Activated CD8-positive, alpha-beta memory T cell treated with anti-CD3 and anti-CD28 coated beads, Interleukin-2, amount 50 U/mL, for 24 hours (primary cell): ENCODE results near the gene P2RY1.

Experiments
- DNase-seq: peaks from one replicate; pipeline ENCODE4 v3.0.0-alpha.2; 2020; ENCODE audit errors: extremely low read depth

The P2RY1 gene, protein sequence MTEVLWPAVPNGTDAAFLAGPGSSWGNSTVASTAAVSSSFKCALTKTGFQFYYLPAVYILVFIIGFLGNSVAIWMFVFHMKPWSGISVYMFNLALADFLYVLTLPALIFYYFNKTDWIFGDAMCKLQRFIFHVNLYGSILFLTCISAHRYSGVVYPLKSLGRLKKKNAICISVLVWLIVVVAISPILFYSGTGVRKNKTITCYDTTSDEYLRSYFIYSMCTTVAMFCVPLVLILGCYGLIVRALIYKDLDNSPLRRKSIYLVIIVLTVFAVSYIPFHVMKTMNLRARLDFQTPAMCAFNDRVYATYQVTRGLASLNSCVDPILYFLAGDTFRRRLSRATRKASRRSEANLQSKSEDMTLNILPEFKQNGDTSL

DNA sequence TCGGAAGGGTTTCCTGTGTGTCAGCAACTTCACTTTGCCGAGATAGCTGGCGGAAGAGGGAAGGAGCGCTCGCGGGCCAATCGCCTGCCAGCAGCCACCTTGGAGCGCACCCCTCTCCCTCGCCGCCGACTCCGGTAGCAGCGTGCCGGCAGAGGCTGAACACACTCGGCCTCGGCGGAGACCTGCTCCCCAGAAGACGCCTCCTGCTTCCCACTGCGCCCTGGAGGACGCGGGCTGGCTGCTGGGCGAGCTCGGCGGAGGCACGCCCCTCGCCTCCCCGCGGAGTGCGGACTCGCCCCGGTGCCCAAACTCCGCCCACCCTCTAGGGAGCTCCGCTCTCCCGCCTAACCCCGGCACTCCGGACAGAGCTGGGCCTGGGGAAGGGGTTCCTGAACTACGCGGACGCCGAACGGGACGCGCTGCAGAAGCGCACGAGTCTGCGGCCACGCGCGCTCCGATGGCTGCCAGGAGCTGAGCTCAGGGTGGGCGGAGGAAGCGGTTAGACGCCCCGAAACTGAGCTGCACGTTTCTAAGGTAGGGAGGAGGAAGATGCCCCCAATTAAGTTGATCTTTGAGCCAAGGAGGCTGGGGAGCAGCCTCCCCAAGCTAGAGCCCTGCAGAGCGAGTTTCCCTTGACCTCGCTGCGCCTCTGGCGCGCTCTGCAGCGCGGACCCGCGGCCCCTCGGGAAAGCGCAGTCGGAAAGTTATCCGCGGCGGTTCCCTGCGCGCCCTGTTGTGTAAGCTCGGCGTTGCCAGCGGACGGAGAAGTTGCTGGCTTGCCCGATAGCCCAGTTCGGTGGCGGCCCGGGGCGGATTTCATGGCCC lies at the start of gene P2RY1:
TSS of gene P2RY1 (plus strand) at position 356 of the 825 bp plus-strand sequence. CDS start 652 bp downstream, outside the sequence.
- no peak for DNase-seq

DNA sequence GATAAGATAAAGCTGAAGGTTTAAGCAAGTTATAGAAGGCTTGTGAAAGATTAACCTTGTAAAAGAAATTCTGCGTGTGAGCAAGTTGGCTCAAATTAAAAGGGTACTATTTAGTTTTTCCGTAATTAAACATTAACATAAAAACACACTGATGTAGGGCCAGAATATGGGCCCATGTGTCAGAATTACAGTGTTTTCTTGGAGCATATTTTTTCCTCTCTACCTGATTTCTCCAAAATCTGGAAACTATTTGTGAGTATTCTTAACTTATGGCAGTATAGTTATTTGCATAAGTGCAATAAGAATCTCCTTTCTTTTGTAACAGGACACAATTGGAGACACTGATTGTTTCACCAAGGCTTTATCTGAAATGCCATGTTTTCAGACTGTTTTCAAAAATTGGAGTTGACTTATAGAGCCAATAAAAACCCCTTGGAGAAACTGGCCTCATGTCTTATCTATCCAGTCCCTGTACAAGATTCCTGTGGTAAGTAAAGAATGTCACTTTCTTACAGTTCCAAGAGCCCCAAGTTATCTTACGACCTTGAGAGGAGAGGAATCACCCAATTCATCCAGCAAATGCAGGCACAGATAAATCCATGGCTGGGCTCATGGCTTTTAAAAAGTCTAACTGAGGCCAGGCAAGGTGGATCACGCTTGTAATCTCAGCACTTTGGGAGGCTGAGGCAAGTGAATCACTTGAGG lies 47.8 kb upstream of the P2RY1 start:
- no peak for DNase-seq

DNA sequence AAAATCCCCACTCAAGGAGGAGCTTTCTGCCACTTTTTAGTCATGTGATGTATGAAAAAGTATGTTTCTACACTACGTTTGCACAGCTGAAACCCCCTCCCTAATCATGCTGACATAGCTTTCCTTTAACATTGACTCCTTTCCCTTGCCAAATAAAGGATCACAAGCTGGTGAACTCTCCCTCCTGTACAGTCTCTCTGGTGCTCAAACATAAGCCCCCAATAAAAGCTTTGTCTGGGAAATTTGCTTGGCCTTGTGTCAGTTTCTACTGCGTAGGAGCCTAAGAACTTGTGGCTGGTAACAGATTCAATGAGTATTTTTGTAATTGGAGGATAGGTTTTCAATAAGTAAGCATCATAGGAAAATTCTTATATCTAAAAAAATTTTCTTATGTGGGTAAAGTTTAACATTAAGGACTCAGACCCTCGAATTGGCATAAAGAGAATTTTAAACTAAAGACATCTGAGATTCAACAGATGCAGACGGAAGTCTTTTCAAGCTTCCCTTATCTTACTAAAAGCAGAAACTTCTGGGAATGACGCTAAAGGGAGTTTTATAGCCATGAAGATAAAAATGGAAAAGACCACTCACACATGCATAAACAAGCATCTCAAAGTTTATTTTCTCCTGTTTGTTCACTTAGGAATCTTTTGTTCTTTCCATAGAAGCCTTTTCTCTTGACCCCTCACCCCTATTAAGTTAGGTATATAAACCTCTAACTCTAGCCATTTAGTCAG lies 44.1 kb upstream of the P2RY1 start:
- DNase-seq: no peak

DNA sequence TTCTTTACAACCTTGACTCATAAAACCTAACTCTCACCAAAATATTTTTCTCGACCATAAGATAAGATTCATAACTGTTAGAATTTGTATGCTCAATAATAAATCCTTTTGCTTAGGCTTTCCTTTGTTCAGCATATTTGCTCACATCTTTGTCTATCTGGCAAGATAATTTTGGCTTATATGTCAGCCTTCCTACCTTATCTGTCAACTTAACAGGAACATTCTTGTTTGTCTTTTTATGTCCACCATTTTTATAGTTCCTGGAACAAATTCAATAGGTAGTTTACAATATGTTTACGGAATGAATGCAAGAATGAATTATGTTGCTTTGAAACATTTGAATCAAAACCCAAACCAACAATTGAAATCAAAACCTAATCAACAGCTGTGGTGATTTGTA lies 41.0 kb upstream of the P2RY1 start:
- DNase-seq: no peak

DNA sequence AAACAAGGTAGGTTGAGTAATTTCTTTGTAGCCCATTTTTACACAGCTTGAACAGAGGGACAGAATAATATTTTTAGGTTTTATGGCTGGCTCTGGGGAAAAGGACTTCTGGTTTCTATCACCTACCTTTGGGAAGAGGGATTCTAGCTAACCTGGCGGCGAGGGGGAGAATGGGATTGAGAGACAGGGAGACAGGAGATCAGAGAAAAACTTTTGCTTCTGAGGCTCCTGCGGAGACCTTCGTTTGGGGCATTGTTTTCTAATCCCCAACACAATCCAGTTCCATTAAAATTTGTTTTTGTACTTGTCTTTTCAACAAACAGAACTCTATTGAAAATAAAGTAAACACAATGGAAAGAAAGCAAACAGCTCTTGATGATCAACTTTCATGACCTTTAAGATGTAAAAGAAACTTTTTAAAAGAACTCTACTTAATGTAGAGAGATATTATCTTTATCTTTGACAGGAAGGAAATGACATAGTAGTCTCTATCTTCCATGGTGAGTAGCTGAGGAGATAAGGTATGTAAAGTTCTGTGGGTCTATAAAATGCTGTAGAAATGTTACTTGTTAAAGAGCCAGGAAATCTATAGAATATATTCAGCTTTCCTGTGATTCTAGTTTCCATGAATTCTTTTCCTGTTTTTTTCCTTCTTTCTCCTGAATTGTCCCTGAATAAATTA lies 37.0 kb upstream of the P2RY1 start:
- no peak for DNase-seq

DNA sequence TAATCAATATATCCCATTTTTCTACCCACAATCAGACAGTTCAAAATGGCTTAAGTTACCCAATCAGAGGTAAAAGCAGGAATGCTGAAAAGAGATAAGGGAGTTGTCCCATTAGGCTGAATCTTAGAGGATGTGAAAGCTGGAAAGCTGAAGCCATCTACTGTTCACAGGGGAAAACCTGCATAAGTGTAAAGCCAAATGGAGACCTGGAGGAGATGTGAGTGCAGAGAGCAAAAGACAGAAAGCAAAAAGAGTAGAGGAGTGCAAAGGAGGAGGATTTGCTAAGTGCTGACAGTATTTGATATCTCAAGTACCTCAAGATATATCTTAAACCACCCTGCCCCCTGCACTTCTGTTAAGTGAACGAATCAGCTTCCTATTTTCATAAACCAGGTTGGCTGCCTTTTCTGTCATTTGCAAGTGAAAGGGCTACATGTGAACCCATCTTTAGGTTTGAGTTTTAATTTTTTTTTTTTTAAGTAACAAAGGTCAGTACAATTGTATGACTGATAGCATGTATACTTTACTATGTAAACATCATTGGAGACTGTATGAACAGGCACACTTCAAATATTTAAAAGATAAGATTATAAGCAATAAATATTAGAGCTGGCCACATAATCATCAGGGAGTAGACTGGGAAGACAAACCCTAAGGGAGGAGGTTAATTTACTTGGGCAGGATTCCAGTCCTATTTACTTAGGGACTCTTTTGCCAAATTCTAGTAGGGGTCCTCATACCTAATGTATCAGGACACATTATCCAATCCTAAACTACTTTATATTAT lies 22.8 kb upstream of the P2RY1 start:
- no peak for DNase-seq

DNA sequence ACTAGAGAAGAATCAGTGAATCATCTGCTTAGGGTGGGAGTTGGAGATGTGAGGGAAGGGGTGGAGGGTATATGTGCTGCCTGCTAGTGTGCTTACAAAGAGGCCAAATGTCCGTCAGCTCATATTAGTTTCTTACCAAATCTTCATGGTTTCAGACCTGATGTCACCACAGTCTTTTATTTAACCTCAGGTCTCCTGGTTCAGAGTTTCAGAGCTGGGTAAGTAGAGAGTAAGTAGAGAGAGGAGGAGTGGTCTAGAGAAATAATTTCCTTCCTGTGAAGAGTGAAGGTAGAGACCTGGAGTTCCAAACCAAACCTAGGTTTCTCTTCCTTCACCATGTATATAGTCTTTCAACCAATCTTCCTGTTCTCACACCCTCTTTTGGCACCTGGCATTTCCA lies 17.5 kb upstream of the P2RY1 start:
- no peak for DNase-seq

DNA sequence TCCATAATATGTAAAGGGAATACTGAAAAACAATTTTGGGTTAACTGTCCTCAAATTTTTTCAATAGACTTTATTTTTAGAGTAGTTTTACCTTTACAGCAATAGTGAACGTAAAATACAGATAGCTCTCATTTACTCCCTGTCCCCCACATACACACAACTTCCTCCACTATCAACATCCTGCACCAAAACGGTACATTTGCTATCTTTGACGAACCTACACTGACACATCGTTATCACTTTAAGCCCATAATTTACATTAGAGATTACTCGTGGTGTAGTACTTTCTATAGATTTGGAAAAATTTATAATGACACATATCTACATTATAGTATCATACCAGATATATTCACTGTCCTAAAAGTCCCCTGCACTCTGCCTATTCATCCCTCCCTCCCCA lies 16.9 kb upstream of the P2RY1 start:
- DNase-seq: no peak

DNA sequence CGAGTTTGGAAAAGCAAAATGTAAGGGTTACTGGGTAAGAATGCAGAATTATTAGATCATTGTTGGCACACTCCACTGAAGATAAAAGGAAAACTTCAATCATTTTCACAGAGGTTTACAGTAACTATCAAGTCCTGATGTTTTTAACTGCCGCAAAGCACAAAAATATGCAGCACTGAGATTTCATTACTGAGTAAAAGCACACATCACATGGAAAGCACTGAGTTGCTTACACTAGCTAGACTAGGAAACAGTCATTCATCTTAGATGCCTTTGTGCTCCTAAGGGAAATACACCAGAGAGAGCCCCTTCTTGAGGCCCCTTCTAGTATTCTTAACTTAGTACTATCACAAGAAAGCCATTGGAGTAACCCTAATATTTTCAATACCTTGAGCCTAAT lies 11.8 kb upstream of the P2RY1 start:
- no peak for DNase-seq

DNA sequence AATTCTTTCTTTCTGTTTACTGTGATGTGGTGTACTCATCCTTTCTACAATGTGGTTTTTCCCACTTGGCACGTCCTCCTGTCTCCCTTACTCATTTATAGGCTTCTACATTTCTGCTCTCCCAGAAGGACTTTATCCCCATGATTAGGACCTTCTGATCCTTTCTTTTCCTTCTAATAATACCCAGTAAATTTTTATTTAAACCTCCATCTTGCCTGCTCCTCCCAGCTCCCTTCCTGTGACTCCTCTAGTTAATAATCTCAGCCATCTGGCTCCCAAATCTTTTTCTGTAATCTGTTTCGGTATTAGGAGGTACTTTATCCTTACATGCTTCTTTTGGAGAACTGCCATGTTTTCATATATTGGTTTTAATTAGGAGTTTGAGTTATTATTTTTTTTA lies 11.2 kb upstream of the P2RY1 start:
- no peak for DNase-seq

DNA sequence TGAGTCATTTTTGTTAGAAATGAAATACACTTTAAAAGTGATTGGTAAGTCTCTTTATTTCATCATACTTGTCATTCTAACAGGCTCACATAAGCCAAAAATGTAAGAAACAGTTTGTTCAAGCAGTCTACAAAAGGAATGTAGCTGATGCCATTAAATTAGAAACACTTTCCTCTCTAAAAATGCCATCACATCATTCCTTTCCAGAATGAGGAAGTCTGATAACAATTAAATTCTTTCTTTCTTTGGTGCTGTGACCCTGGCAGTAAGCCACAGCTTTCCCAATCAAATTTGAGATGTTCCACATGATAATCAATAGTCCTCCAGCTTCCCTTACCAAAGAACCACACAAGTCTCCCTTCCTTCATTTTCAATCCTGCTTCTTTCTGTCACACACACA lies 9.4 kb upstream of the P2RY1 start:
- no peak for DNase-seq

DNA sequence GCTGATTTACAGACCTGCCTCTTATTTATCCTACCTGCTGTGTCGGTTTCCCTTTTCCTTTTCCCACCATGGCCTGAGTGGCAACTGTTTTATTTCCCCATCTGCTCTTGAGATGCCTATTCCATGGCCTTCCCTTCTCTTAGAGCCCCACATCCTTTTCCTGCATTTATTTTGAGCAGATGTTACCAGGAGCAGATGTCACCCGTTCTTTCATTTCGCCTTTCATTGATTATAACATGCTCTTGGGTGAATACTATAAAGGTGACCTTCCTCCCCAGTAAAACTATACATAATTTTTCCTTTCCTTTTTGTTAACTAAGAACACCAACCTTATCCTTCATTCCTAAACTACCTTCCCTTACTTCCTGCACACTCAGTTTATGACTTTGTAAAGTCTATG lies 8.5 kb upstream of the P2RY1 start:
- no peak for DNase-seq

DNA sequence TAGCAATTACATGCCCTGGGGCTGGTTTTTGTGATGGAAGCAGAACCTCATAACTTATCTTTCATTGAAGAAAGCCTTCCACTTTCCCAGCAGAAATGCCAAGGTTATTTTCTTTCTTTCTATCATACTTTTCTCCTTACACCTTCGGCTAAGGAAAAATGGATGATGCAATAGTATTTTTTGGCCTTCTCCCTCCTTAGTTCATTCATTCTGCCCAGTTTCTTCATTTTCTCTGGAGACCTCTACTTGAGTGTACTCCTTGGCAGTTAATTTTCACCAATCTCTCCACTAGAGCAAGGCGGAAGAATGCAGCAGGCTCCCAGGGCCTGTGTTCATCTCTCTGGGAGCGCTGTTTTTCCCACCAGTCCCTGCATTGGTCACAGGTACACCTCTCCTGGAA lies 7.6 kb upstream of the P2RY1 start:
- DNase-seq: no peak

DNA sequence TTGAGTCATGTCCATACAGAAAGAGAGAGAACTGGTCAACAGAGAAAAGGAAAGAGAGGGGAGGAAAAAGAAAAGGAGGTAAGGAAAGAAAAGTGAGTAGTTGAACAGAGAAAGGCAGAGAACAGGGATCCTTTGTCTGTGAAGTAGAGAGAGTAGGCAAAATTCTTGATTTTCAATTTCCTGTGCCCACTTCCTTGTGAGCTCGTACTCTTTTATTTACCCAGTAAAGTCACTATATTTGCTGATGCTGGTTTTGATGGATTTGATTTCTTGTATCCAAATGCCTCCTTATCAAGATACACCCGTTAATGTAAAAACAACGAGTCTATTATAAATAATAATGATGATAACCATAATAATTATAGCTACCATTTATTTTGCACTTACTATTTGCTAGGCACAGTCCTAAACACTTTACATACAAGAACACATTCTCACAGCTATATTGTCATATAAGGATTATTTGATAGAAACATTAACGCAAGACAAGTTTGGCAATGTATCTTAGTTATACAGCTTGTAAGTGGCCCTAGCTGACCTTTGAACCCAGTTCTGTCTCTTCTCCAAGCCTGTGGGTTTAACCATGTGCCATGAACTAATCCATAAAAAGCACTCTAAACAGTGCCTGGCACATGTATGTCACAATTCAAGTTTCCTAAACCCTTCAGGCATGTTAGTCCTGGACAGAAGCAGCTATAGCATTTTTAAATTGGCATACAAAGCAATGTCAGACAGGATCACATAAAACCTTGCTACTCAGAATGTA lies 6.7 kb upstream of the P2RY1 start:
- no peak for DNase-seq

DNA sequence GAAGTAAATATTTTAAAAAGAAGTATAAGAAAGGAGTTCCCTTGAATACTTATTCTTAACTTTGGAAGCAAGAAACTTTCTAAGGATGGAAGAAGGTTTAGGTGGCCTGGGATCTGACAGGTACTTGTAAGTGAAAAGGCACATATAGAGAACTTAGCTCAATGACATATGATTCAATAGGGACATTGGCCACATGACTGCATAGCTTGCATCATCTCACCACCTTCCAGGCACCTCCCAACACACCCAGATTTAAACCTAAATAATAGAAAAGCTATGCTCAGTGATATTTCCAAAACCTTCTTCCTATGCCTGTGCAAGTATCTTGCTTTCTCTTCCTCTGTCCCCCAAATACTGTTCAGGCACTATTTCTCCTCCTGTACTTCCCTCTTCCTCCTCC lies 4.7 kb upstream of the P2RY1 start:
- DNase-seq: no peak

DNA sequence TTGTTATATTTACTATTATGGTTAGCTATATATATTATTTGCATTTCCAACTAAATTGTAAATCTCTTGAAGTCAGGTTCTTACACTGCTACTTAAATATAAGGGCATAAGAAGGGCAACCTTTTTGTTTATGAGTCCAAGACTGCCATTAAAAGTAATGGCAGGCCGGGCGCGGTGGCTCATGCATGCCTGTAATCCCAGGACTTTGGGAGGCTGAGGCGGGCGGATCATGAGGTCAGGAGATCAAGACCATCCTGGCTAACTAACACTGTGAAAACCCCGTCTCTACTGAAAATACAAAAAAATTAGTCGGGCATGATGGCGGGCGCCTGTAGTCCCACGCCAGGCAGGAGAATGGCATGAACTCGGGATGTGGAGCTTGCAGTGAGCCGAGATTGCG lies 2.9 kb upstream of the P2RY1 start:
- no peak for DNase-seq

DNA sequence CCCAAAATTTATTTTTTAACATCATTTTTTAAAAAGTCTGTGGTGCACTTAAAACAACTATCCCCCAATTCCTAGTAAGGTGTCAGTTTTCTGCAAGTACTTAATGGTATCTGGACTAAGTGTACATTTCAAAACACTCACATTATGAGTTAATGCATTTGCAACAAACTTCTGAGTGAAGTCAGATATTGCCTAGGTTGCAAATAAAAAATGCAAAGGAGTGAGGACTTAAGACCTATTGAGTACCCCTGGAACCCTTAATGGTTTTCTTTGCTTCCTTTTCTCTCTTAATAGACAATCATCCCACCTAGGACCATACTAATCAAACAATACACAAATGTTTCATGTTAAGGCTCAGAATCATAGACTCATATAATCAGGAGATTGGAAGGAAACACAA lies 1.8 kb upstream of the P2RY1 start:
- DNase-seq: no peak

DNA sequence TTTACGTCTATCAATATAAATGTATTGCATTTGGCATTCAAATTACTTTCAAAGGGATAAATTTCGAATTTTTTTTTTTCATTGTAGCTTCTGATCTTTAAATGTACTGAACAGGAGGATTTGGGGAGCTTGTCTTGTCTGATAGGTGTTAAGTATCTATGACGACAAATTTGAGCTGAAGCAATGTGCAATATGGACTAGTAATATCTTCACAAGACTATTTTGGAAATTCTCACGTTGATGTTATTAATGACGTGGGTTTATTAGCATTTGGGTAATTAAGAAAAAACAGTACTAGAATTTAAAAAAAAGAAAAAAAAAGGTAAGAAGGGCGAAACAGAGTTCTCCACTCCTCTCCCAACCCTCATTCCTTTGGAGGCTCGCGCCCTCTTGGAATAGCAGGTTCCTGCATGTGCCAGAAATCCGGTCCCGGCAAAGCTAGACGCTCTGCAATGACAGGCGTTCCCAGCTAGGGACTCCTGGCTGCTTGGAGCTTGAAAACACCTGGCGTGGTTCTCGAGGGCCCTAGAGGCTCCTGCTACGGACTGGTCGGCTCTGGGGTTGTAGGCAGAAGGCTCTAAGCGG lies 648 bp upstream of the P2RY1 start:
- DNase-seq: no peak

DNA sequence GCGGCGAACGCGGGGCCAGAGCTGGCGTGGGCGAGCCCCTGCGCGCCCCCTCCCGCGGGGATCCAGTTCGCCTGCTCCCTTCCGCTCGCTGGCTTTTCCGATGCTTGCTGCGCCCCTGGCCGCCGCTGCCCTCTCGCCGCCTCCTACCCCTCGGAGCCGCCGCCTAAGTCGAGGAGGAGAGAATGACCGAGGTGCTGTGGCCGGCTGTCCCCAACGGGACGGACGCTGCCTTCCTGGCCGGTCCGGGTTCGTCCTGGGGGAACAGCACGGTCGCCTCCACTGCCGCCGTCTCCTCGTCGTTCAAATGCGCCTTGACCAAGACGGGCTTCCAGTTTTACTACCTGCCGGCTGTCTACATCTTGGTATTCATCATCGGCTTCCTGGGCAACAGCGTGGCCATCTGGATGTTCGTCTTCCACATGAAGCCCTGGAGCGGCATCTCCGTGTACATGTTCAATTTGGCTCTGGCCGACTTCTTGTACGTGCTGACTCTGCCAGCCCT lies 721 bp downstream of the P2RY1 start:
- no peak for DNase-seq
